SU-DHL-6 (cell line): ENCODE data around the gene OBSL1.

Experiments
- H2AFZ ChIP-seq: fragments of 200-600 bp; sonication (generic); 2 replicates; pipeline ENCODE4 v1.6.1; 2014; ENCODE audit warnings: low read depth, mild to moderate bottlenecking, moderate library complexity, mixed read lengths, antibody characterized with exemption, low read length; ENCODE audit not compliant: severe bottlenecking
- H3F3A ChIP-seq: fragments of 200-600 bp; shearing (Covaris generic); 2 replicates; pipeline ENCODE4 v1.6.0; 2016; ENCODE audit warnings: antibody characterized with exemption, mild to moderate bottlenecking; ENCODE audit not compliant: insufficient read depth
- H3K27ac ChIP-seq: fragments of 200-600 bp; sonication (generic); 2 replicates; pipeline ENCODE4 v1.5.1; 2016; ENCODE audit warnings: low read depth, mild to moderate bottlenecking, low read length, moderate library complexity, mixed read lengths
- H3K27me3 ChIP-seq: fragments of 200-600 bp; sonication (generic), shearing (Covaris generic); 2 replicates; pipeline ENCODE4 v1.6.0; 2014; ENCODE audit warnings: mild to moderate bottlenecking, low read length
- H3K36me3 ChIP-seq: fragments of 200-600 bp; sonication (generic); 2 replicates; pipeline ENCODE4 v1.6.1; 2014; ENCODE audit warnings: mild to moderate bottlenecking, low read length, mixed read lengths
- H3K4me2 ChIP-seq: fragments of 300-600, 200-600 bp; shearing (Covaris generic), sonication (generic); 2 replicates; pipeline ENCODE4 v1.6.0; 2014; ENCODE audit warnings: low read length, low read depth, mild to moderate bottlenecking; ENCODE audit not compliant: poor library complexity, severe bottlenecking
- H3K4me3 ChIP-seq: fragments of 200-600 bp; sonication (generic); 2 replicates; pipeline ENCODE4 v1.5.1; 2014; ENCODE audit warnings: antibody characterized with exemption, low read length, mild to moderate bottlenecking, mixed read lengths; ENCODE audit not compliant: insufficient read depth, poor library complexity, severe bottlenecking
- H3K79me2 ChIP-seq: fragments of 200-600 bp; sonication (generic); 2 replicates; pipeline ENCODE4 v1.6.1; 2014; ENCODE audit warnings: mild to moderate bottlenecking, low read length, moderate library complexity; ENCODE audit not compliant: insufficient read depth
- H3K9ac ChIP-seq: fragments of 200-600 bp; sonication (generic); 2 replicates; pipeline ENCODE4 v1.7.0; 2014; ENCODE audit warnings: mild to moderate bottlenecking, low read length
- H3K9me2 ChIP-seq: fragments of 200-600 bp; sonication (generic); replicated peaks from 2 replicates; pipeline ENCODE4 v1.6.1; 2014; ENCODE audit warnings: low read length; ENCODE audit not compliant: insufficient read depth
- H3K9me3 ChIP-seq: fragments of 200-600 bp; sonication (generic); 2 replicates; pipeline ENCODE4 v1.6.1; 2014; ENCODE audit warnings: low read length, mixed read lengths; ENCODE audit not compliant: insufficient read depth
- H4K20me1 ChIP-seq: fragments of 200-600 bp; sonication (generic); 2 replicates; pipeline ENCODE4 v1.6.1; 2014; ENCODE audit warnings: low read depth, mild to moderate bottlenecking, antibody characterized with exemption, low read length, moderate library complexity, mixed read lengths
- CTCF ChIP-seq: fragments of 200-600 bp; sonication (generic); IDR thresholded peaks from one replicate; pipeline ENCODE4 v1.5.1; 2017; ENCODE audit warnings: antibody characterized with exemption, mild to moderate bottlenecking, low read length, moderate library complexity; ENCODE audit not compliant: insufficient read depth, poor library complexity, severe bottlenecking
- EZH2phosphoT487 ChIP-seq: fragments of 200-600 bp; sonication (generic), shearing (Covaris generic); conservative IDR thresholded peaks from 2 replicates; pipeline ENCODE4 v1.6.1; 2018; ENCODE audit warnings: mild to moderate bottlenecking, antibody characterized with exemption, low read length, moderate library complexity, mixed read lengths

OBSL1 gene

GRCh38 chr2:219524817-219525216 lies 46.5 kb downstream of the OBSL1 start:
- H3K9ac ChIP-seq: no peak overlapping the region
- no peaks in the 10 kb centered on the region for H3K36me3 ChIP-seq
- TF ChIP-seq EZH2phosphoT487 (no peak), CTCF (no peak)
- no peaks in the 10 kb centered on the region for H3K79me2 ChIP-seq
- no peak overlapping the region for H3K4me3 ChIP-seq
- H2AFZ ChIP-seq: no peak overlapping the region
- H3K4me2 ChIP-seq: no peak overlapping the region
- H3K9me3 ChIP-seq: no peaks in the 10 kb centered on the region
- H3K27me3 ChIP-seq: no peaks in the 10 kb centered on the region
- H3K27ac ChIP-seq: no peak overlapping the region
- no peaks in the 10 kb centered on the region for H4K20me1 ChIP-seq
- H3F3A ChIP-seq: no peaks in the 10 kb centered on the region
- H3K9me2 ChIP-seq: no peaks in the 10 kb centered on the region

GRCh38 chr2:219523031-219523671 lies 48.2 kb downstream of the OBSL1 start:
- Histone ChIP-seq H3K4me2 (no peak overlapping the region), H3F3A (no peaks in the 10 kb centered on the region), H3K79me2 (no peaks in the 10 kb centered on the region), H2AFZ (no peak overlapping the region), H3K27ac (no peak overlapping the region), H3K4me3 (no peak overlapping the region), H3K9me3 (no peaks in the 10 kb centered on the region), H3K9ac (no peak overlapping the region), H3K27me3 (no peaks in the 10 kb centered on the region), H3K36me3 (no peaks in the 10 kb centered on the region), H3K9me2 (no peaks in the 10 kb centered on the region), H4K20me1 (no peaks in the 10 kb centered on the region)
- TF ChIP-seq EZH2phosphoT487 (no peak), CTCF (no peak)

DNA sequence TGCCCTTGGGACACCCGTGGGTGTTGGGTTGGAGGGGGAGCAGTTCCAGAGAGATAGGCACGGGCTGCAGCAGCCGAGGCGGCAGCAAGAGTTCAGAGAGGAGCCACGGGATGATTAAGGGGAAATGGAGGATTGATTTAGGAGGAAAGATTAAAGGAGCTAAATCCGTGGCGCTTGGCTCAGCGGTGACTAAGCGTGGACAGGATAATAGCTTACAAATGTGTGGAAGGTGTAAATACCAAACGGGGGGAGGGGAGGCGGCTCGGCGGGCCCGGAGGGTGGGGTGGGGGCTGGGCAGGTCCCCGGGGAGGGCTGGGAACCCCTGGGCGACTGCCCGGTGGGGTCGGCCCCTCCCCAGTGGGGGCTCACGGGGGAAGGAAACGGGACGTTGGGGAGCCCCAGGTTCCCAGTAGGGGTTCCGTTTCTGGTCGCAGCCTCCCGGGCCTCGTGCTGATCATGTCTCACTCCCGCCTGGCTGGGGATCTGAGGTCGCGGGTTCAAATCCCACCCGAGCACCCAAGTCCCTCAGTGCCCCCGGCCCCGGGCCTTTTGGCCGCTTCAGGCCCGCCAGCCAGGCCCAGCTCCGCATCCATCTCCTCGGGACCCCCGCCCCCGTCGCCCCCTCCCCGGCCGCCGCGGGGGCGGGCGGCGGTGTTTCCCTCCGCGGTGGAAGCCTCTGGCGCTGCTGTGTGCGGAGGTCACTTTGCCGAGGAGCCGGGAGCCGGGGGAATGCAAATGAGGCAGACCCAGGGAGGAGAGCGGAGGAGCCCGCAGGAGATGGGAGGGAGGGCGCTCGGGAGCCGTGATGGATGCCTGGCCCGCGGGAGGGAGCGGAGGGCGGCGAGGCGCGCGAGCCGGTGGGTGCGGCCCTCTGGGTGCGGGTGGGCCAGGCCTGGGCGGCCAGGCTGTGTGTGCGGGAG lies 49.0 kb downstream of the OBSL1 start:
- Histone ChIP-seq H3K36me3 (no peaks in the 10 kb centered on the region), H3K27ac (no peak overlapping the region), H3F3A (no peaks in the 10 kb centered on the region), H2AFZ (no peak overlapping the region), H3K9ac (no peak overlapping the region), H3K9me3 (no peaks in the 10 kb centered on the region), H4K20me1 (no peaks in the 10 kb centered on the region), H3K79me2 (no peaks in the 10 kb centered on the region), H3K27me3 (no peaks in the 10 kb centered on the region), H3K4me2 (no peak overlapping the region), H3K4me3 (no peak overlapping the region), H3K9me2 (no peaks in the 10 kb centered on the region)
- TF ChIP-seq EZH2phosphoT487: no peak
- TF ChIP-seq CTCF: no peak
